B cell (primary cell): ENCODE measurements around the gene C2CD2L. TPM values are rescaled to one million over a fixed set of nuclear protein-coding genes. Genes with fewer than 3 reads are reported as not detected.

ENCODE experiments used
- ATAC-seq: fragments of 200-7000 bp; cut with Tn5 transposase; one replicate; pipeline ENCODE4 v1.10.0; 2021; ENCODE audit warnings: low read depth, mild to moderate bottlenecking, moderate number of reproducible peaks, moderate library complexity
- CTCF ChIA-PET: fragments of 350-600 bp; sonication (Branson Sonifier 250); formaldehyde crosslinking; loops from one replicate; lab custom pipeline; 2021; ENCODE audit warnings: antibody characterized with exemption, inconsistent platforms; lab: Charles Lee
- POLR2A ChIA-PET: fragments of 350-600 bp; sonication (Branson Sonifier 250); formaldehyde crosslinking; loops from one replicate; lab custom pipeline; 2021; ENCODE audit warnings: antibody characterized with exemption; lab: Charles Lee
- DNase-seq: peaks from one replicate; pipeline ENCODE4 v3.0.0; 2013
- H2AFZ ChIP-seq: 2 replicates; pipeline ENCODE4 v1.6.1; 2012; ENCODE audit warnings: mild to moderate bottlenecking, low read depth, low read length; ENCODE audit not compliant: insufficient read depth, poor library complexity, severe bottlenecking
- H3K27ac ChIP-seq, 2 donors: 1 replicate in 1 of 2; 2 replicates in 1 of 2; pipeline ENCODE4 v1.5.1; 2012 to 2013; ENCODE audit warnings: low read length in 2 of 2, mild to moderate bottlenecking in 2 of 2, moderate library complexity in 1 of 2
- H3K27me3 ChIP-seq, 4 experiments: fragments of 200-600 bp in 1 of 4; sonication (generic) in 1 of 4; replicated peaks in 1 of 4; 1 replicate in 2 of 4; 2 replicates in 2 of 4; pipeline versions ENCODE4 v1.6.1 to v1.7.0; 2013 to 2016; ENCODE audit warnings: low read length in 3 of 4, mild to moderate bottlenecking in 2 of 4, mixed read lengths in 1 of 4, moderate library complexity in 1 of 4; ENCODE audit not compliant: insufficient read depth in 4 of 4, control insufficient read depth in 3 of 4; ENCODE audit errors: control extremely low read depth in 1 of 4
- H3K36me3 ChIP-seq, 2 experiments: replicated peaks in 1 of 2; 1 replicate in 1 of 2; 2 replicates in 1 of 2; pipeline versions ENCODE4 v1.6.1 to v1.7.1; 2013; ENCODE audit warnings: low read length in 1 of 2; ENCODE audit not compliant: insufficient read depth in 2 of 2, control insufficient read depth in 1 of 2; ENCODE audit errors: control extremely low read depth in 1 of 2, extremely low read depth in 1 of 2
- H3K4me1 ChIP-seq, 2 donors: fragments of 200-600 bp in 1 of 2; sonication (generic) in 1 of 2; 1 replicate in 1 of 2; 2 replicates in 1 of 2; pipeline versions ENCODE4 v1.5.1 to v1.6.1; 2013 to 2017; ENCODE audit warnings: low read length in 2 of 2; ENCODE audit not compliant: control insufficient read depth in 2 of 2, insufficient read depth in 2 of 2
- H3K4me2 ChIP-seq: replicated peaks from 2 replicates; pipeline ENCODE3; 2012; ENCODE audit warnings: mild to moderate bottlenecking, low read depth, low read length; ENCODE audit not compliant: poor library complexity, severe bottlenecking
- H3K4me3 ChIP-seq, 5 experiments: fragments of 200-600 bp in 1 of 5; sonication (generic) in 1 of 5; 1 replicate in 3 of 5; 2 replicates in 2 of 5; pipeline versions ENCODE4 v1.5.1 to v1.7.0; 2011 to 2016; ENCODE audit warnings: low read length in 4 of 5, mild to moderate bottlenecking in 4 of 5, low read depth in 2 of 5, control low read depth in 1 of 5, moderate library complexity in 1 of 5; ENCODE audit not compliant: insufficient read depth in 1 of 5; ENCODE audit errors: control extremely low read depth in 1 of 5, extremely low read depth in 1 of 5
- H3K79me2 ChIP-seq: fragments of 200-600 bp; sonication (generic); one replicate; pipeline ENCODE4 v1.6.0; 2016; ENCODE audit warnings: low read length; ENCODE audit not compliant: control insufficient read depth, insufficient read depth
- H3K9ac ChIP-seq: fragments of 200-600 bp; sonication (generic); 2 replicates; pipeline ENCODE4 v1.6.1; 2017; ENCODE audit warnings: mild to moderate bottlenecking, low read length, moderate library complexity
- H3K9me3 ChIP-seq, 3 donors: one replicate each; pipeline versions ENCODE4 v1.6.1 to v1.7.1; 2013; ENCODE audit warnings: low read length in 2 of 3; ENCODE audit not compliant: control insufficient read depth in 2 of 3, insufficient read depth in 1 of 3; ENCODE audit errors: control extremely low read depth in 1 of 3
- H4K20me1 ChIP-seq: 2 replicates; pipeline ENCODE4 v1.6.0; 2012; ENCODE audit warnings: mild to moderate bottlenecking, low read length; ENCODE audit not compliant: insufficient read depth, control insufficient read depth, poor library complexity, severe bottlenecking
- H3K27ac Mint-ChIP-seq: one replicate; pipeline ENCODE4 v1.8.0; 2021; ENCODE audit warnings: mixed read lengths
- H3K27me3 Mint-ChIP-seq: one replicate; pipeline ENCODE4 v1.8.0; 2021; ENCODE audit warnings: mixed read lengths
- H3K4me1 Mint-ChIP-seq: one replicate; pipeline ENCODE4 v1.8.0; 2021; ENCODE audit warnings: mixed read lengths
- H3K4me3 Mint-ChIP-seq: one replicate; pipeline ENCODE4 v1.8.0; 2021; ENCODE audit warnings: mixed read lengths
- H3K9me3 Mint-ChIP-seq: one replicate; pipeline ENCODE4 v1.8.0; 2022; ENCODE audit warnings: mixed read lengths; ENCODE audit not compliant: insufficient read depth
- EZH2 ChIP-seq: IDR thresholded peaks from 2 replicates; pipeline ENCODE4 v1.6.1; 2012; ENCODE audit warnings: borderline replicate concordance, low read depth, mild to moderate bottlenecking, moderate library complexity, low read length; ENCODE audit not compliant: insufficient read depth, poor library complexity, severe bottlenecking
- WGBS: methylation state at CpG from one replicate; pipeline ENCODE4 v1.1.5; 2013; ENCODE audit warnings: missing lambda C conversion rate; ENCODE audit not compliant: insufficient coverage; 5-methylcytosine and 5-hydroxymethylcytosine counted together
- intact Hi-C: fragments of 100-400 bp; cut with micrococcal nuclease; formaldehyde crosslinking; loops from one replicate; pipeline ENCODE4 v1.10.0; 2022
- polyA plus RNA-seq: library from polyadenylated mRNA; depleted of rRNA; stranded (reverse); fragments of >200 nt; gene quantifications from 2 replicates; pipeline ENCODE4 v1.2.3, GENCODE V29; 2012
- total RNA-seq, 2 donors: library from RNA; stranded (reverse); fragments of 120-200 nt in 1 of 2; gene quantifications; 1 replicate in 1 of 2; 2 replicates in 1 of 2; pipeline versions ENCODE4 v1.2.3 to v1.2.4, GENCODE V29; 2013 to 2022
- TF ChIP-seq, protein P1 (sequence below): fragments of 200-600 bp; IDR thresholded peaks from one replicate; pipeline ENCODE4 v1.8.0; 2022; ENCODE audit warnings: antibody characterized with exemption, mild to moderate bottlenecking

The C2CD2L gene
- total and polyA plus RNA-seq, 2 donors (not counting 1 experiment from before 2014, with no cell fraction given): 9.5 to 17.0 TPM

DNA sequence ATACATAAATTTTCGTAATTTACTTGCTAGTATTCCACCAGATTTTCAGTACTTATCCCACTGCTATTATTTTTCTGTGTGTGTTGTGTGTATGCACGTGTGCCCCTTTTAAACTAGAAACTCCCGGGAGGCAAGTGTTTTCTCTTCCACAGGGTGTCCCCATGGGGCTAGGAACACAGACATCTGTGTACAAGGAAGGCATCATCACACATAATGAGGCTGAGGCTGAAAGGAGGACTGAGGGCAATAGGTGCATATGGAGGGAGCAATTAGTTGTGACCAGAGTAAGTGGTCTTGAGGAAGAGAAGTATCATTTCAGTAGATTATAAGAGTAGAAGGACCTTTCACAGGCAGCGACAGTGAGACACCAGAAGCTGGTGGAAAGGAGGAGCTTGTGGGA lies 3.4 kb upstream of the C2CD2L start:
- Histone ChIP-seq H4K20me1 (peaks cover 5% of the 10 kb centered on the region), H3K79me2 (peaks cover 38% of the 10 kb centered on the region), H3K4me1 (peaks cover 35 to 45% of the 10 kb centered on the region in 2 donors), H3K4me3 (no peak overlapping the region), H2AFZ (no peak overlapping the region), H3K9ac (no peak overlapping the region), H3K36me3 (peaks cover 0 to under 1% of the 10 kb centered on the region in 2 experiments), H3K9me3 (no peaks in the 10 kb centered on the region), H3K27ac (no peak overlapping the region), H3K27me3 (no peaks in the 10 kb centered on the region), H3K4me2 (no peak overlapping the region)
- 100% methylated on average over 1 of the region's 4 CpGs for WGBS
- intact Hi-C loops: loop anchor here (2.0 kb wide), 1 partner anchor 47 kb away; the partner anchor contains the start of gene HYOU1
- H3K4me1 Mint-ChIP-seq: peaks cover 57% of the 10 kb centered on the region
- no peak for ATAC-seq
- peak overlapping the region; percentile 85 for H3K27ac Mint-ChIP-seq
- ChIA-PET CTCF (no interaction called here), POLR2A (interaction anchor here (0.5 kb wide), 1 partner anchor 62 kb away, joined by 13 read pairs; no protein-coding TSS in a partner anchor)
- no peaks in the 10 kb centered on the region for H3K27me3 Mint-ChIP-seq
- DNase-seq: no peak
- H3K9me3 Mint-ChIP-seq: no peaks in the 10 kb centered on the region
- TF ChIP-seq EZH2: no peak
- TF ChIP-seq, protein P1, sequence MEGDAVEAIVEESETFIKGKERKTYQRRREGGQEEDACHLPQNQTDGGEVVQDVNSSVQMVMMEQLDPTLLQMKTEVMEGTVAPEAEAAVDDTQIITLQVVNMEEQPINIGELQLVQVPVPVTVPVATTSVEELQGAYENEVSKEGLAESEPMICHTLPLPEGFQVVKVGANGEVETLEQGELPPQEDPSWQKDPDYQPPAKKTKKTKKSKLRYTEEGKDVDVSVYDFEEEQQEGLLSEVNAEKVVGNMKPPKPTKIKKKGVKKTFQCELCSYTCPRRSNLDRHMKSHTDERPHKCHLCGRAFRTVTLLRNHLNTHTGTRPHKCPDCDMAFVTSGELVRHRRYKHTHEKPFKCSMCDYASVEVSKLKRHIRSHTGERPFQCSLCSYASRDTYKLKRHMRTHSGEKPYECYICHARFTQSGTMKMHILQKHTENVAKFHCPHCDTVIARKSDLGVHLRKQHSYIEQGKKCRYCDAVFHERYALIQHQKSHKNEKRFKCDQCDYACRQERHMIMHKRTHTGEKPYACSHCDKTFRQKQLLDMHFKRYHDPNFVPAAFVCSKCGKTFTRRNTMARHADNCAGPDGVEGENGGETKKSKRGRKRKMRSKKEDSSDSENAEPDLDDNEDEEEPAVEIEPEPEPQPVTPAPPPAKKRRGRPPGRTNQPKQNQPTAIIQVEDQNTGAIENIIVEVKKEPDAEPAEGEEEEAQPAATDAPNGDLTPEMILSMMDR: no peak
- peak overlapping the region; percentile 77 for H3K4me3 Mint-ChIP-seq

GRCh38 chr11:119107538-119108145 lies 498 bp downstream of the C2CD2L start:
- peaks cover 6% of the 10 kb centered on the region for H4K20me1 ChIP-seq
- WGBS: under 1% methylated on average over 65 of the region's 65 CpGs
- H3K9me3 Mint-ChIP-seq: no peaks in the 10 kb centered on the region
- peaks cover 24 to 36% of the 10 kb centered on the region in 2 donors for H3K4me1 ChIP-seq
- intact Hi-C loops: loop anchor here (1.0 kb wide), 3 partner anchors 12 to 22 kb away; partner anchors contain the start of gene HINFP
- CTCF ChIA-PET: interaction anchor here (1.4 to 1.6 kb wide), 5 partner anchors 11 to 216 kb away, joined by 5 to 10 read pairs (median 6); partner anchors contain the start of genes CBL and VPS11
- H3K9me3 ChIP-seq: no peaks in the 10 kb centered on the region
- peaks cover 22% of the 10 kb centered on the region for H3K79me2 ChIP-seq
- peak overlapping the region; percentile 94 for H2AFZ ChIP-seq
- peak overlapping the region; percentile 93 for H3K4me3 Mint-ChIP-seq
- H3K27ac ChIP-seq: peak overlapping the region in 1 of 2 donors; percentile 54
- POLR2A ChIA-PET: interaction anchor here (0.8 to 2.2 kb wide), 5 partner anchors 10 to 40 kb away, joined by 3 to 16 read pairs (median 6); partner anchors contain the start of genes HINFP, HMBS and VPS11
- H3K4me1 Mint-ChIP-seq: peaks cover 39% of the 10 kb centered on the region
- H3K4me3 ChIP-seq: peak overlapping the region; percentile 48 to 86 (median 71)
- no peaks in the 10 kb centered on the region for H3K27me3 Mint-ChIP-seq
- peaks cover 0 to 12% of the 10 kb centered on the region in 2 experiments for H3K36me3 ChIP-seq
- peak overlapping the region; percentile 90 for H3K4me2 ChIP-seq
- no peaks in the 10 kb centered on the region for H3K27me3 ChIP-seq
- peak; percentile 43 for DNase-seq
- peak overlapping the region; percentile 82 for H3K9ac ChIP-seq
- peak; percentile 3 for ATAC-seq
- peak overlapping the region; percentile 73 for H3K27ac Mint-ChIP-seq
- no peak for TF ChIP-seq EZH2
- TF ChIP-seq, protein P1: no peak
